LNCAP (cell line): ENCODE results near the gene HMGCS1.

Source experiments
- CTCF ChIP-seq: fragments of 450-650 bp; IDR thresholded peaks from 2 replicates; pipeline ENCODE4 v1.5.1; 2017; ENCODE audit warnings: mild to moderate bottlenecking

Gene HMGCS1

GRCh38 chr5:43309122-43309521 lies 4.1 kb downstream of the HMGCS1 start:
- no peak for TF ChIP-seq CTCF

- TF ChIP-seq CTCF, result peak; percentile 74
Measured at GRCh38 chr5:43305948-43306565, 7.2 kb downstream of the HMGCS1 start.

GRCh38 chr5:43304525-43304924 lies 8.7 kb downstream of the HMGCS1 start:
- TF ChIP-seq CTCF, result no peak

DNA sequence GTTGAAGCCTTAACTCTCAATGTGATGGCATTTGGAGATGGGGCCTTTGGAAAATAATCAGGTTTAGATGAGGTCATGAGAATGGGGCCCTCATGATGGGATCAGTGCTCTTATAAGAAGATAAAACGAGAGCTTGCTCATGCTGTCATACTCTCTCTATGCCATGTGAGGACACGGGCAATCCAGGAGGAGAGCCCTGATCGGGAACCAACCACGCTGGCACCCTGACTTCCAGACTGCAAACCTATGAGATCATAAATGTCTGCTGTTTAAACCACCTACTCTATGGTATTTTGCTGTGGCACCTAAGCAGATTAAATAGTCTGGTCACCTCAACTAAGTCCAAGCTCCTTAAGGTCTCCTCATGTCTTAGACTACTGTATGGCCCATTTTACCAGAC lies 10.0 kb downstream of the HMGCS1 start:
- TF ChIP-seq CTCF, result no peak

- no peak for TF ChIP-seq CTCF
Measured at GRCh38 chr5:43302481-43302880, 10.7 kb downstream of the HMGCS1 start.

DNA sequence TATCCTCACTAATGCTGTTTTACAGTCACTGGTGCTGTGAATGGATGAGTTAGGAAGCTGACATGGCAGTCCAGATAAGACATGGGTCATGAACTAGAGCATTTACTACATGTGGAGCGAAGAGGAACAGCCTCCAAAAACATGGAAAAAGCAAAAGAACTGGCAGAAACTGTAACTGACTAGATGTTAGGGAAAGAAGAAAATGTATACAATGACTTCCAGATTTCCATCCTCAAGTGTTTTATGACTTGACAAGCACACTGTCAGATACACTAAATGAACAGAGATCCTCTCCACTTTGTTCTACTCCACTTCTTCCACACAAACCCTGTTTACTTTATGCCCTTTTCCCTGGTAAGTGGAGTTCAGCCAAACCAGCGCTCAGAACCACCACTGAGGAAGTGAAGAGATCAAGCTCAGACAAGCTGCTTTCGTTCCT lies 11.5 kb downstream of the HMGCS1 start:
- TF ChIP-seq CTCF, result no peak

- no peak for TF ChIP-seq CTCF
Measured at GRCh38 chr5:43300112-43300511, 13.1 kb downstream of the HMGCS1 start.

GRCh38 chr5:43298443-43298842 lies 14.8 kb downstream of the HMGCS1 start:
- TF ChIP-seq CTCF, result no peak
